Immature natural killer cell (primary cell): ENCODE data around the gene BIRC3. TPM values are rescaled to one million over a fixed set of nuclear protein-coding genes. Genes with fewer than 3 reads are reported as not detected.

Experiments used
- DNase-seq, 3 donors: peaks; one replicate each; pipeline ENCODE4 v3.0.0; 2022; ENCODE audit warnings: mixed read lengths in 1 of 3
- H3K27ac Mint-ChIP-seq, 6 donors: one replicate each; pipeline ENCODE4 v1.8.0; 2020; ENCODE audit warnings: mixed read lengths in 6 of 6, mild to moderate bottlenecking in 5 of 6, inconsistent platforms in 4 of 6, moderate library complexity in 3 of 6
- H3K27me3 Mint-ChIP-seq, 3 donors: one replicate each; pipeline ENCODE4 v1.8.0; 2020 to 2021; ENCODE audit warnings: low read depth in 3 of 3, mild to moderate bottlenecking in 3 of 3, mixed read lengths in 3 of 3, moderate library complexity in 3 of 3, inconsistent platforms in 1 of 3
- H3K36me3 Mint-ChIP-seq, 3 donors: one replicate each; pipeline ENCODE4 v1.8.0; 2020; ENCODE audit warnings: mixed read lengths in 3 of 3, inconsistent platforms in 2 of 3, mild to moderate bottlenecking in 2 of 3
- H3K4me1 Mint-ChIP-seq, 2 donors: one replicate each; pipeline ENCODE4 v1.8.0; 2020; ENCODE audit warnings: inconsistent platforms in 2 of 2, mild to moderate bottlenecking in 2 of 2, mixed read lengths in 2 of 2, moderate library complexity in 1 of 2
- H3K4me3 Mint-ChIP-seq, 5 donors: one replicate each; pipeline ENCODE4 v1.8.0; 2020; ENCODE audit warnings: mild to moderate bottlenecking in 5 of 5, mixed read lengths in 5 of 5, inconsistent platforms in 3 of 5, moderate library complexity in 3 of 5
- H3K9me3 Mint-ChIP-seq, 6 donors: one replicate each; pipeline ENCODE4 v1.8.0; 2020; ENCODE audit warnings: mild to moderate bottlenecking in 6 of 6, mixed read lengths in 6 of 6, inconsistent platforms in 4 of 6, moderate library complexity in 3 of 6
- polyA plus RNA-seq, 3 donors: library from polyadenylated mRNA; unstranded; fragments of 300-500 nt; fragmentation: Illumina TruSeq; gene quantifications; one replicate each; pipeline ENCODE4 v1.2.3, GENCODE V29; 2021

Gene BIRC3
- polyA plus RNA-seq, 3 donors from 2014 or later: 5.0 to 7.1 (median 5.5) TPM

- DNase-seq: no peak
- peaks cover 0 to 5% (median 5%) of the 10 kb centered on the region in 3 donors for H3K27me3 Mint-ChIP-seq
- peaks cover 0 to 11% (median 5%) of the 10 kb centered on the region in 6 donors for H3K9me3 Mint-ChIP-seq
- H3K4me1 Mint-ChIP-seq: peaks cover 22 to 36% of the 10 kb centered on the region in 2 donors
- peak overlapping the region in 4 of 6 donors; percentile 4 to 60 (median 28) for H3K27ac Mint-ChIP-seq
- H3K36me3 Mint-ChIP-seq: peaks cover 0 to 11% (median 8%) of the 10 kb centered on the region in 3 donors
- peak overlapping the region in 4 of 5 donors; percentile 10 to 31 (median 12) for H3K4me3 Mint-ChIP-seq
Observed at GRCh38 chr11:102306048-102306597, 11.2 kb upstream of the BIRC3 start.

GRCh38 chr11:102306817-102307726, 10.2 kb upstream of the BIRC3 start:
- H3K9me3 Mint-ChIP-seq: peaks cover 0 to 11% (median 4%) of the 10 kb centered on the region in 6 donors
- peak overlapping the region in 4 of 5 donors; percentile 5 to 31 (median 10) for H3K4me3 Mint-ChIP-seq
- peak overlapping the region; percentile 12 to 77 (median 38) for H3K27ac Mint-ChIP-seq
- peaks cover 0 to 4% (median 4%) of the 10 kb centered on the region in 3 donors for H3K36me3 Mint-ChIP-seq
- peaks cover 23 to 36% of the 10 kb centered on the region in 2 donors for H3K4me1 Mint-ChIP-seq
- peaks cover 0 to 5% (median 3%) of the 10 kb centered on the region in 3 donors for H3K27me3 Mint-ChIP-seq
- peak in 1 of 3 donors; percentile 11 for DNase-seq

DNA sequence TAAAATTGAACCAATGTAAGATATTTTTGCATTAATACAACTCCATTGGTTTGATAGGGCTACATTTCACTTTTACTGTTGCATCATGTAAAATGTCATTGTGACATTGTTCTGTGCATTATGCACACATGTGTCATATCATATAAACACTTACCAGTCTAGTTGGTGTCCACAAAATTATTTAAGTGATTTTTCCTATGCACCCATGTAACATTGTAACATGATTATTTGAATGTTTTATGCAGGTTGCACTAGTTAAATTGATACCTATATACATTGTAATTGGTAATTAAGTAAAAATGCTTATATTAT, 9.6 kb upstream of the BIRC3 start:
- peaks cover 0 to 11% (median 4%) of the 10 kb centered on the region in 6 donors for H3K9me3 Mint-ChIP-seq
- H3K4me3 Mint-ChIP-seq: no peak overlapping the region
- peaks cover 0 to 4% (median 4%) of the 10 kb centered on the region in 3 donors for H3K36me3 Mint-ChIP-seq
- peaks cover 27 to 43% of the 10 kb centered on the region in 2 donors for H3K4me1 Mint-ChIP-seq
- no peak overlapping the region for H3K27ac Mint-ChIP-seq
- H3K27me3 Mint-ChIP-seq: peaks cover 0 to 5% (median 3%) of the 10 kb centered on the region in 3 donors
- DNase-seq: no peak

DNA sequence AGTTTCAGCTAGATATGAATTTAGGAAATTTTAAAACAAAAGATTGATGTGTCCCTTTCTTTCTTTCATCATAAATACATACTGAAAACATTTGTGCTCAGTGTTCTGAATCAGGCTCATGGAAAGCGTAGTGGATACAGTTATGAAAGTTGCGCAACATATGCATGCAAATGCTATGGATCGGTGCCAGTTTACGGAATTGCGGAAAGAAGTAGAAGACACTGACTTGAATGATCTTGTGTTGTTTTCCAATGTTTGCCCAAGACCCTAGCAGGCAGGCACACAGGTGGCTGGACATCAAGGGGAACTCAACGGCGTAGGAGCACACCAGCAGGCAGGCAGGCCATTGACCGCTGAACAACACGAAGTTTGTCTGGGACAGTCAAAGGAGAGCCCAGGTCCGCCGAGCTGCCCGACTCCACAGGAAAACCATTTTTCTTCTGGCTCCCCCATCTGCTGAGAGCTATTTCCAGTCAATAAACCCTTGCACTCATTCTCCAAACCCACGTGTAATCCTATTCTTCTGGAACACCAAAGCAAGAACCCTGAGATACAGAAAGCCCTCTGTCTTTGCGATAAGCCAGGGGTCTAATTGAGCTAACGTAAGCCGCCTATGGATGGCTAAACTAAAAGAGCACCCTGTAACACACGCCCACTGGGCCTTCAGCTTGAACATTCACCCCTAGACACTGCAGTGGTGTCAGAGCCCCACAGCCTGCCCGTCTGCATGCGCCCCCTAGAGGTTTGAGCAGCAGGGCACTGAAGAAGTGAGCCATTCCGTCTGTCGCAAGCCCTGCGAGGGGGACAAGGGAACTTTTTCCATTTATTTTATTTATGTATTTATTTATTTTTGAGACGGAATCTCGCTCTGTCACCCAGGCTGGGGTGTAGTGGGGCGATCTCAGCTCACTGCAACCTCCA, 7.4 kb upstream of the BIRC3 start:
- Mint-ChIP-seq H3K36me3 (no peaks in the 10 kb centered on the region), H3K27me3 (peaks cover 0 to 3% (median 0%) of the 10 kb centered on the region in 3 donors), H3K27ac (peak overlapping the region in 1 of 6 donors; percentile 70), H3K4me1 (peaks cover 36 to 47% of the 10 kb centered on the region in 2 donors), H3K9me3 (no peaks in the 10 kb centered on the region), H3K4me3 (no peak overlapping the region)
- DNase-seq: no peak

- DNase-seq: peak in 1 of 3 donors; percentile 17
- Mint-ChIP-seq H3K9me3 (no peaks in the 10 kb centered on the region), H3K4me1 (peaks cover 35 to 47% of the 10 kb centered on the region in 2 donors), H3K4me3 (peak overlapping the region in 4 of 5 donors; percentile 19 to 75 (median 64)), H3K27ac (peak overlapping the region; percentile 76 to 92 (median 87)), H3K36me3 (no peaks in the 10 kb centered on the region), H3K27me3 (peaks cover 6 to 14% (median 9%) of the 10 kb centered on the region in 3 donors)
Observed at GRCh38 chr11:102312667-102313066, 4.6 kb upstream of the BIRC3 start.

GRCh38 chr11:102313238-102313940, 3.9 kb upstream of the BIRC3 start:
- DNase-seq: peak in 2 of 3 donors; percentile 22 to 28
- Mint-ChIP-seq H3K27ac (peak overlapping the region; percentile 76 to 92 (median 87)), H3K4me3 (peak overlapping the region in 2 of 5 donors; percentile 6 to 75), H3K27me3 (peaks cover 7 to 16% (median 11%) of the 10 kb centered on the region in 3 donors), H3K36me3 (no peaks in the 10 kb centered on the region), H3K9me3 (no peaks in the 10 kb centered on the region), H3K4me1 (peaks cover 40 to 54% of the 10 kb centered on the region in 2 donors)

- no peak overlapping the region for H3K4me3 Mint-ChIP-seq
- H3K9me3 Mint-ChIP-seq: no peaks in the 10 kb centered on the region
- DNase-seq: no peak
- peaks cover 7 to 18% (median 15%) of the 10 kb centered on the region in 3 donors for H3K27me3 Mint-ChIP-seq
- peak overlapping the region; percentile 69 to 95 (median 84) for H3K27ac Mint-ChIP-seq
- H3K36me3 Mint-ChIP-seq: no peaks in the 10 kb centered on the region
- H3K4me1 Mint-ChIP-seq: peaks cover 53 to 68% of the 10 kb centered on the region in 2 donors
Observed at GRCh38 chr11:102314784-102315183, 2.5 kb upstream of the BIRC3 start.

- Mint-ChIP-seq H3K36me3 (no peaks in the 10 kb centered on the region), H3K4me3 (peak overlapping the region; percentile 87 to 97 (median 94)), H3K4me1 (peaks cover 64 to 81% of the 10 kb centered on the region in 2 donors), H3K27ac (peak overlapping the region; percentile 93 to 99 (median 98)), H3K9me3 (no peaks in the 10 kb centered on the region), H3K27me3 (peaks cover 7 to 18% (median 15%) of the 10 kb centered on the region in 3 donors)
- DNase-seq: no peak
Observed at GRCh38 chr11:102316346-102316904, 859 bp upstream of the BIRC3 start.

GRCh38 chr11:102317768-102318103, 452 bp downstream of the BIRC3 start:
- DNase-seq: no peak
- Mint-ChIP-seq H3K27me3 (peaks cover 7 to 22% (median 19%) of the 10 kb centered on the region in 3 donors), H3K36me3 (no peaks in the 10 kb centered on the region), H3K4me1 (peaks cover 72 to 86% of the 10 kb centered on the region in 2 donors), H3K4me3 (peak overlapping the region; percentile 87 to 97 (median 94)), H3K27ac (peak overlapping the region; percentile 93 to 99 (median 98)), H3K9me3 (no peaks in the 10 kb centered on the region)

- Mint-ChIP-seq H3K27me3 (peaks cover 7 to 25% (median 21%) of the 10 kb centered on the region in 3 donors), H3K36me3 (no peaks in the 10 kb centered on the region), H3K4me1 (peaks cover 68 to 84% of the 10 kb centered on the region in 2 donors), H3K27ac (peak overlapping the region; percentile 92 to 99 (median 96)), H3K9me3 (no peaks in the 10 kb centered on the region), H3K4me3 (peak overlapping the region; percentile 70 to 97 (median 87))
- peak in 2 of 3 donors; percentile 15 to 35 for DNase-seq
Observed at GRCh38 chr11:102318469-102318868, 1.2 kb downstream of the BIRC3 start.

- Mint-ChIP-seq H3K9me3 (no peaks in the 10 kb centered on the region), H3K36me3 (no peaks in the 10 kb centered on the region), H3K27me3 (peaks cover 7 to 25% (median 21%) of the 10 kb centered on the region in 3 donors), H3K4me1 (peaks cover 65 to 78% of the 10 kb centered on the region in 2 donors), H3K4me3 (peak overlapping the region; percentile 50 to 97 (median 70)), H3K27ac (peak overlapping the region; percentile 72 to 95 (median 86))
- no peak for DNase-seq
Observed at GRCh38 chr11:102319544-102319943, 2.3 kb downstream of the BIRC3 start.

GRCh38 chr11:102320188-102320587, 2.9 kb downstream of the BIRC3 start:
- no peak for DNase-seq
- Mint-ChIP-seq H3K9me3 (no peaks in the 10 kb centered on the region), H3K27me3 (peaks cover 7 to 25% (median 21%) of the 10 kb centered on the region in 3 donors), H3K36me3 (no peaks in the 10 kb centered on the region), H3K4me1 (peaks cover 65 to 74% of the 10 kb centered on the region in 2 donors), H3K27ac (peak overlapping the region; percentile 72 to 95 (median 86)), H3K4me3 (peak overlapping the region; percentile 3 to 97 (median 68))
